Inflammatory macrophage treated with lipopolysaccharide for 4 hours (primary cell): ENCODE results near the gene TMEM41A.
"Not testable (repeated sequence)": the region's sequence is repeated elsewhere in the genome, so short reads cannot be mapped to it uniquely, and the experiment has no call there.

Experiments used
- DNase-seq: peaks from one replicate; pipeline ENCODE4 v3.0.0-alpha.2; 2020

Gene TMEM41A

DNA sequence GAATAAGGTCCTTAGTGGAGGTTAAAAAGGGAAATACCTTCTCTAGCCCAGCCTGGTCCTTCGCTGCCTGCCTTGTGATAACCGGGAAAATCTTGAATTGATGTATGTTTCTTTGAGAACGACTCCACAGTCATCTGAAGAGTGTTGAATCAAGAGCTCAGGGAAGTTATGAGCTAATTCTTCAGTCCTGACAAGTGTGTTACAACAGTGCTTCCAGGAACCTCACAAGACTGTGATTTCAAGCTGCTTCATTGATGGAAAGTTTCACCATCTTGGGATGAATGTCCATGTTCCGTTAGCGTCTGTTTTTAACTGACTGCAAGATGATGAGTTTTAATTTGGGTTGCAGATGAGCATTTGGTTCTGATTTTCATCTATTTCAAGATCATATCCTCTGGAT is 12.4 kb downstream of the TMEM41A start:
- DNase-seq, result no peak

DNA sequence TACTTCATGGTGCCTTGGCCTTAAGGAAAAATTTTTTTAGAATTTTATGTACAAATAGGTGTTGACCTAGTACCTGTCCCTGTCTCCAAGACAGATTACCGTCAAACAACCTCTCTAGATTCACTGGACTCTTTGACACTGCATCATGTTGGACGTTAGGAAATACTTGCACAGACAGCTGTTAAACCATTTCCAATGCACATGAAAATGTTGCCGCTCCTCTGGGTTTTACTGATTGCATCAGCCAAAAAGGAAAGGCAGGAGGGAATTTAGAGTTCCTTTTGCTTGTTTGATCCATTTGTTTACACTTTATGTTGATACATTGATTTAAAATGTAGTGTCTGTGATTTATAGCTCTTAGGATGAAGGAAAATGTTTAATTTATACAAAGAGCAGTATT is 14.5 kb downstream of the TMEM41A start:
- no peak for DNase-seq

DNA sequence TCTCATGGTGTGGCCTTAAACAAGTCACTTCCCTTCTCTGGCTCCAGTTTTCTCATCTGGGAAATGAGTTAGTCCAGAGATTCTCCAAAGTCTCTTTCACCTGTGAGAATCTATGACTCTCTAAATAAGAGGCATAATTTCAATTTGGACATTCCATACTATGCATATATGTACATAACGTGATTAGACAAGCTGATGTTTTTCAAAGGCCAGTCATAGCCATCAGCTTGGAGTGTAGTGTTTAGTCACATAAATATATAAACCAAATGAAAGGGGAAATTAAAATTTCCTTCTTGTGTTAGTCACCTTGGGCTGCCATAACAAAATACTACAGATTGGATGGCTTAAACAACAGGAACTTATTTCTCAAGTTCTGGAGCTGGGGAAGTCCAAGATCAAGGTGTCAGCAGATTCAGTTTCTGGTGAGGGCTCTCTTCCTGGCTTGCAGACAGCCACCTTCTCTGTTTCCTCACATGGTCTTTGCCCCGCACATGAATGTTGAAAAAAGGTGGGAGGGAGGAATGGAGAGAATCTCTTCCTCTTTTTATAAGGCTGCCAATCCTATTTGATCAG is 19.4 kb downstream of the TMEM41A start:
- peak; percentile 62 for DNase-seq

DNA sequence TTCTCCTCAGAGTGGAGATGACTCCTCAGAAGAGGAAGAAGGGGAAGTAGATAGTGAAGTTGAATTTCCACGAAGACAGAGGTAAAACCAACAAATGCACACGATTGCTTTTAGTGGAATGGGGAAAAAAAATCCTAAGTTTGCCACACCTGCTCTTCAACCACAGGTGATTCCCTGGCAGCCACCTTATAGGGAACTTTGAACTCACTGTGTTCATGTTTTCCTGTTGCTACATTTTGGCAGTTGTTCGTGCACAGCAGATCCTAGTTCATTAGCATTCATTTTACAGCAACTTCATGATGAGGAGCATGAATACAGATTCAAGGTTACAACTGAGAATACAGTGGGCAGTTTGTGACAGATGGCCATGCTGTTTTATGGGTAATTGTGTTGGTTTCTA is 21.5 kb downstream of the TMEM41A start:
- DNase-seq, result no peak

DNA sequence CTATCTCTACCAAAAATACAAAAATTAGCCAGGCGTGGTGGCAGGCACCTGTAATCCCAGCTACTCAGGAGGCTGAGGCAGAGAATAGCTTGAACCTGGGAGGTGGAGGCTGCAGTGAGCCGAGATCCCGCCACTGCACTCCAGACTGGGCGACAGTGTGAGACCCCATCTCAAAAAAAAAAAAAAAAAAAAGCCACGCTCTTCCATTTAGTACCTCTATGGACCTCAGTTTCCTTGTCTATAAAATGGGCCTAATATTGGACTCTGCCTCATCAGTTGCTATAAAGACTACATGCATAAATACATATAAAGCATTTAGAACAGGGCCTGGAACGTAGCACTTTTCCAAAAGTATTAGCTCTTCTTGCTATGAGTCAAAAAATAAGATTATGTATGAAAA is 23.9 kb downstream of the TMEM41A start:
- not testable (repeated sequence) for DNase-seq

DNA sequence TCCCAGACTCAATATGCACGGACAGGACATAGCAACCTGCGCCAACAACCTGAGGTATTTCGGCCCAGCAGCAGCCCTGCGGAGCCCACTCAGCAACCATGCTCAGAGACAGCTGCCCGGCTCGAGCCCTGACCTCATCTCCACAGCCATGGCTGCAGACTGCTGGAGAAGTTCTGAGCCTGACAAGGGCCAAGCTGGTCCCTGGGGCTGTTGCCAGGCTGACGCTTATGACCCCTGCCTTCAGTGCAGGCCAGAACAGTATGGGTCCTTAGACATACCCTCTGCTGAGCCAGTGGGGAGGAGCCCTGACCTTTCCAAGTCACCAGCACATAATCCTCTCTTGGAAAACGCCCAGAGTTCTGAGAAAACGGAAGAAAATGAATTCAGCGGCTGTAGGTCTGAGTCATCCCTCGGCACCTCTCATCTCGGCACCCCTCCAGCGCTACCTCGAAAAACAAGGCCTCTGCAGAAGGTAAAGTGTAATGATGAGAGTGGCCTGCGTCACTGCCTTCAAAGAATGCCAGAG is 25.5 kb downstream of the TMEM41A start:
- no peak for DNase-seq

DNA sequence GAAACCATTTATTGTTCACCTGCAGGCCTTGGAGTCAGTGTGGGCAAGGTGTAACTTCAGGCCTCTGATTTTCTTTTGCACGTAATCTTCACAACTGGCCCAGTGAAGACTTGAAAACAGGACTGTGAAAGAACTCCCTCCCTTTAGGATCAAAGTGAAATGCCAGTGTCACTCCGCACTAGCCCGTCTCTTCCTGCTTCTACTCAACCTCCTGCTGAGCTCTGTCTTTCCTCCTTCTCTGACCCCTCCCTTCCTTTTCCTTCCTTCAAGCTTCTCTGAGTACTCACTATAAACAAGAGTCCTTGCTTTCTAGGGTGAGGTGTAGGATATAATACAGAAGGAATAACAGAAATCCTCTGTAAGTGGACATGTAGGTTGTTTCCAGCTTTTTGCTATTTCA is 28.5 kb downstream of the TMEM41A start:
- DNase-seq, result no peak

DNA sequence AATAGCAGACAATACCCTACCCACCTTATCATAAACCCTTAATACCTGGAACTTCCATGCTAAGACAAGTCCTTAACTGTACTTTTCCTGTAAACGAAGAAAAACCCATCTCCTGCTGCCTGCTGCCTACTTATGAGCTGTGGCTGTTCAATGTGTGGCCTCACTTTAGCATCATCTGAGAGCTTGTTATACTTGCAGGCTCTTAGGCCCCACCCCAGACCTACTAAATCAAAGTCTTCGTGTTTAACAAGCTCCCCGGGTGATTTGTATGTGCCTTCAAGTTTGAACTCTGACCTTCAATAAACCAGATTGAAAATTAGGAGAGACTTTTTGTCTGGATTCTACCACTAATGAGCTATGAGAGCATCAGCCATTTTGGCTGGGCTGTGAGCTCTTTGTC is 29.3 kb downstream of the TMEM41A start:
- no peak for DNase-seq

DNA sequence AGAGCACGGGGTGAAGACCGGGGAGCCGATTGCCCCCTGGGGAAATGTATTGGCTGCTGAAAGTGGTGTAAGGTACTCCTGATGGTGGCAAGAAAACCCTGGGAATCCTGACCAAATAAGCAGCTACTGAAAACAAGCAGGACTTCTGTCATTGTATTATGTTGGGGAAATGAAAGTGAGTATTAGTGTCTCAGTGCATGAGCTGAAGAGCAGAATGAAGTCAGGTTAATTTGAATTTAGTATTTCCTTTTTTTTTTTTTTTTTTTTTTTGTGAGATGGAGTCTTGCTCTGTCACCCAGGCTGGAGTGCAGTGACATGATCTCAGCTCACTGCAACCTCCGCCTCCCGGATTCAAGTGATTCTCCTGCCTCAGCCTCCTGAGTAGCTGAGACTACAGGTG is 32.7 kb downstream of the TMEM41A start:
- DNase-seq, result peak; percentile 22

DNA sequence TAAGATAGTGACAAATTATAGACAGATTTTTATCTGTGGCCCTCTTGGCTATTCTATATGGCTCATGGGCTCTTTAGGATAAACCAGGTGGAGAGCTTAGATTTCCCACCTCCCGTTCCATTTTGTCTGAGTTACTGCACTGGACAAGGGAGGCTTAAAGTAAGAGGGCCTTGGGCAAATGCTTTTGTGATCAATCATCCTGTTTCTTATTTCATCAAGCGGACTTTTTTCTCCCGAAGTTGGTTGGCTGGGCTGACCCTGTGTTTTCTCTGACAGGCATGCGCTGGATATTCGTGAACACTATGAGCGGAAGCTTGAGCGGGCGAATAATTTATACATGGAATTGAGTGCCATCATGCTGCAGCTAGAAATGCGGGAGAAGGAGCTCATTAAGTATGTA is 33.4 kb downstream of the TMEM41A start:
- no peak for DNase-seq

DNA sequence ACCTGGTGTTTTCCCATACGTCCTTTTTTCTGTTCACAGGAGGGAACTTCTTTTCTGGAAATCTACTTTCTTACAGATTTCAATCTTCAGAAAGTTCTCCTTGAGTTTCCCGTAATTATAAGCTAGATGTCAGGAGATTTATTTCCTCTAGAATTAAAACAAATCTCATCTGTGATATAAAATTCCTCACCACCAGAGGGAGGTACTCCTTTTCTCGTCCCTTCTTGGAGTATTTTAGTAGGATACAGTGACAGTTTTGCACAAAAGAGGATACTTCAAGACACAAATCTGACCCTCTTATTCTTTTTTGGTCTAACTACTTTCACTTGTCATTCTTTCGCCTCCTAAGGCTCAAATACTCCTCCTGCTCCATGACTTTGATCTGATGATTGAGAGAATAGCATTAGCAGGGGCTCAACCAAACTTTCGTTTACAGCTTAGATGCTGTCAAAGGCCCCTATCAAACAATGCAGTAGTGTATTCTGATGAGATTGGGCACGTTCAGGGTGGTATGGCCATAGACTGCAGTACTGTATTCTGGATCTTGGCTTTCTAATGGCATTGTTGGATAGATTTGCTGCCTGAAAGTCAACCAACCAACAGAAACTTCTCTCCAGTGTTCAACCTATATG is 38.0 kb downstream of the TMEM41A start:
- DNase-seq, result peak; percentile 21

DNA sequence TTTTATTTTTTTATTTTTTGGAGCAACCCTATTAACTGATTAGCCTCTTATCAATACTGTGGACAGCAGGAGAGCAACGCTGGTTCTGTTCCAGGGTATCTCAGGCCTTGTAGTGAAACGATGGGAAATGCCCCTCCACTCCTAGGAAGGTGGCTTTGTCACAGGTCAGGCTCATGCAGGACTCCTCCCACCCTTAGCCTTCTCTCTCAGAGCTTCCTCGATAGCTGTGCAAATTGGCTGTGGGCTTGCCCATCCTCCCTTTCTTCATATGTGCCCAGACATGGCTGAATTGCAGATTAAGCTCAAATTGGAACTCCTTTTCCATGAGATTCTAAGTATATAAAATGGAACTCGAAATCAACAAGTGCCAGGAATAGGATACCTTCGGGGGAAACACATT is 38.5 kb downstream of the TMEM41A start:
- DNase-seq, result no peak

DNA sequence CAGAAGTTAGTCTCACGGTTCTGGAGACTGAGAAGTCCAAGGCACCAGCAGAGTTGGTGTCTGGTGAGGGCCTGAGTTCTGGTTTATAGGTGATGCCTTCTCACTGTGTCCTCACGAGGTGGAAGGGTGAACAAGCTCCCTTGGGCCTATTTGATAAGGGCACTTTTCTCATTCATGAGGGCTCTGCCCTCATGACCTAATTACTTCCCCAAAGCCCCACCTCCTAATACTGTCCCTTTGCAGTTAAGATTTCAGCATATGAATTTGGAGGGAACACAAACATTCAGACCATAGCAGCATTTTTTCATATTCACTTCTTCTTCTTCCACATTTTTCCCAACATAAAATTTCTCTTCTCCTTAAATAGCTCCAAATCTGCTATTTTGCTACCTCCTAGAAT is 41.5 kb downstream of the TMEM41A start:
- peak; percentile 29 for DNase-seq

DNA sequence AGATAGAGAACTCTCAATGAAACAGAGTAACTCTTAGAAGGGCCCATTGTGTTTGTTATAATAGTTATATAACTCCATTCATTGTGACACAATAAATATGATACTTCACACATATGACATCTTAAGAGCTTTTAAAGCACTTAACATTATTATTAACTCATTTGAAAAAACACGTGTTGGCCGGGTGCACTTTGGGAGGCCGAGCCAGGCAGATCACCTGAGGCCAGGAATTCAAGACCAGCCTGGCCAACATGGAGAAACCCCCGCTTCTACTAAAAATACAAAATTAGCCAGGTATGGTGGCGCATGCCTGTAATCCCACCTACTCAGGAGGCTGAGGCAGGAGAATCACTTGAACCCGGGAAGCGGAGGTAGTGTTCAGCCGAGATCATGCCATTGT is 47.4 kb downstream of the TMEM41A start:
- DNase-seq, result not testable (repeated sequence)

DNA sequence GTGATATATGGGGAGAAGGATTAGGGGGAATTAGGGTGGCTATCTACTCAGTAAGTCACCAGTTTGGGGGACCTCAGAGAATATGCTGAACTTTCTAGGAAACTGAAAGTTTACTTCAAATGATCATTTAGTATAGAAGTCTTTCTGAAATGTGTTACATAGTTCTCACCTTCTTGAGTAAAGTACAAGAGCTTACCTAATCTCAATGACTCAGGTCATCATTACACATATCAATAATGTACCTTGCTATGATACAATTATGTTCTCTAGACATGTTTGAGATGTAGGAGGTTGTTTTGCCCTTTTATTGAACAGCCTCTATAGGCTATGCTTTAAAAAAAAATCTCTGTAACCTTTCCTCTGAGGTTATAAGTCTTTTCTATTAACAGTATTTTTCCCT is 50.7 kb downstream of the TMEM41A start:
- no peak for DNase-seq

DNA sequence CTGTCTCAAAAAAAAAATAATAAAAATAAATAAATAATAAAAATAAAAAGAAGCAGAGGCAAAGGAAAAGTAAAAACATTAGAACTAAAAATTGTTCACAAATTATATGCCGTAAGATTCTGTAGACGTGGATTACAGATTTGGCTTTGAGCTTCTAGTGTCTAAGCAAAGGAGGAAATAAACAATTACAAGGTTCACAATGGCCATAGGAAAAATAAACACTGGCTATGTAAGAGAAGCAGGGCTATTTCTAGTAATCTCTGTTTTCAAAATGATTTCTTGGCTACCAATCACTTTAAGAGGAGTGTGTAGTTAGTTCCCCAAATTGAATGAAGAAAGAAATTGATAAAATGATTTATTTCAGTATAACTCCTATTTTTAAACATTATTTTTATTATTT is 54.5 kb downstream of the TMEM41A start:
- no peak for DNase-seq

DNA sequence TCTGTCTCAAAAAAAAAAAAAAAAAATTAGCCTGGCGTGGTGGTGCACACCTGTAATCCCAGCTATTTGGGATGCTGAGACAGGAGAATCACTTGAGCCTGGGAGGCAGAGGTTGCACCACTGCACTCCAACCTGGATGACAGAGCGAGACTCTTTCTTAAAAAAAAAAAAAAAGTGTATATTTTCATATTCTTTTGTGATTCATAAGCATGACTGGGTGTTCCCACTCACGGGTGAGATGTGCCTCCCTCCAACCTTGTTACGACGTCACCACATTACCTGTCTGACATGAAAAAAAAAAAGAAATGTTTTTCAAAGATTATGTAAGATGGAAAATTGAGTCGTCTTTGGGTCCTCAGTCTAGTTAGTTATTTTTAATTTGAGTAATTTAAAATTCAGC is 56.8 kb downstream of the TMEM41A start:
- no peak for DNase-seq

DNA sequence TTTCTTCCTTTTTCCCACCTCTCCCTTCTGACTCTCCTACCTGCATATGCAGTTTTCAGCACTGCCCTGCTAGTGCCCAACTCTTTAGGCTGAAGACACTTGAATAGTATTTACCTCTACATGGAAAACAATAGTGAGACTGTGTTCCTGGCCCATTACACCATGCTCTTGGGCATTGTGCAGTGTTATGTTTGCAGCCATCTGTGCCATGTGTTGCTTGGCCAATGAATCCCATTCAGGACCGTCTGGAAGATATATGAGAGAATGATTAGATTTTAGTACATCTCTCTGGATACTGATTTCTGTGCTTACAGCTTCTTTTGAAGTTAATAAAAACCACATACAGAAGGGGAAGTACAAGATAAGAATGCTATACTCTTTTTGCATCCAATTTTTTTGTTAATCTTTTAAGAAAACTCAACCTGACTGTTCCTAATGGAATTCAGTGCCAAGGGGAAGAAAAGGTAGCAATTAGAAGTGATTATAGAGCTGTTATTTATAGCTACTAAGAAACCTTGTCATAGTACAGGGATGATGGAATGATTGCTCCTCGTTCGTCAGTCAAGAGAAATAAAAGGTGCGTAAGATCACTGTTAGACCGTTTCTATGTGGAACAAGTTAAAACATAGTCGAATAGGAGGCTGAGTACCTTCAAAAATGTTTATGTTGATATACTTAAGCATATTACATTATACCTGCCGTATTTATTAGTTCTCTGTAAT is 58.9 kb downstream of the TMEM41A start:
- no peak for DNase-seq
